IMR-90 (cell line): ENCODE measurements around the gene VHLL. TPM values are rescaled to one million over a fixed set of nuclear protein-coding genes. Genes with fewer than 3 reads are reported as not detected.

Source experiments
- ATAC-seq: fragments of 200-7000 bp; cut with Tn5 transposase; 2 replicates; pipeline ENCODE4 v1.9.1; 2020; ENCODE audit warnings: low read depth, mild to moderate bottlenecking, moderate library complexity
- BruUV-seq: library from RNA; stranded (reverse); fragments of 400-500 nt; replicated peaks from 2 replicates; lab custom pipeline; 2021; lab: Mats Ljungman, UMichigan
- CTCF ChIA-PET: fragments of 300-600 bp; formaldehyde crosslinking; extraction: SDS; loops from one replicate; lab custom pipeline; 2021; ENCODE audit warnings: antibody characterized with exemption; lab: Yijun Ruan, JAX
- POLR2A ChIA-PET: fragments of 300-600 bp; sonication (Branson Sonifier 250); formaldehyde crosslinking; loops from one replicate; lab custom pipeline; 2022; ENCODE audit warnings: antibody characterized with exemption; ENCODE audit not compliant: unreplicated experiment; lab: Charles Lee
- DNase-seq: peaks from one replicate; pipeline ENCODE4 v3.0.0; 2013
- H2AFZ ChIP-seq: replicated peaks from 2 replicates; pipeline ENCODE3; 2013; ENCODE audit warnings: low read length, mild to moderate bottlenecking; ENCODE audit not compliant: poor library complexity
- H2AK5ac ChIP-seq: 2 replicates; pipeline ENCODE4 v1.6.1; 2013; ENCODE audit warnings: low read depth, low read length, inconsistent platforms
- H2AK9ac ChIP-seq: replicated peaks from 2 replicates; pipeline ENCODE3; 2013; ENCODE audit warnings: mild to moderate bottlenecking, low read depth, low read length, moderate library complexity; ENCODE audit not compliant: poor library complexity
- H2BK120ac ChIP-seq: 2 replicates; pipeline ENCODE4 v1.6.1; 2013; ENCODE audit warnings: low read depth, low read length, inconsistent platforms
- H2BK15ac ChIP-seq: 3 replicates; pipeline ENCODE4 v1.6.1; 2013; ENCODE audit warnings: low read depth, low read length, inconsistent platforms
- H2BK20ac ChIP-seq: 2 replicates; pipeline ENCODE4 v1.6.1; 2013; ENCODE audit warnings: low read depth, mild to moderate bottlenecking, inconsistent platforms, low read length, moderate library complexity
- H2BK5ac ChIP-seq: 2 replicates; pipeline ENCODE4 v1.6.1; 2013; ENCODE audit warnings: mild to moderate bottlenecking, low read depth, low read length, inconsistent platforms; ENCODE audit not compliant: poor library complexity, severe bottlenecking
- H3K14ac ChIP-seq: replicated peaks from 2 replicates; pipeline ENCODE4 v1.6.1; 2013; ENCODE audit warnings: low read depth, low read length, inconsistent platforms
- H3K18ac ChIP-seq: 2 replicates; pipeline ENCODE4 v1.6.1; 2013; ENCODE audit warnings: low read depth, low read length, control low read depth
- H3K23ac ChIP-seq: 2 replicates; pipeline ENCODE4 v1.6.1; 2013; ENCODE audit warnings: low read depth, low read length, inconsistent platforms
- H3K27ac ChIP-seq: 2 replicates; pipeline ENCODE4 v1.5.1; 2013; ENCODE audit warnings: mild to moderate bottlenecking, control low read depth, low read length; ENCODE audit not compliant: insufficient read depth
- H3K27me3 ChIP-seq: 2 replicates; pipeline ENCODE4 v1.6.1; 2013; ENCODE audit warnings: low read length; ENCODE audit not compliant: control insufficient read depth, insufficient read depth
- H3K36me3 ChIP-seq: 2 replicates; pipeline ENCODE4 v1.6.1; 2013; ENCODE audit warnings: low read length, mixed read lengths; ENCODE audit not compliant: control insufficient read depth, insufficient read depth
- H3K4ac ChIP-seq: 2 replicates; pipeline ENCODE4 v1.6.1; 2013; ENCODE audit warnings: low read depth, low read length, inconsistent platforms
- H3K4me1 ChIP-seq: 2 replicates; pipeline ENCODE4 v1.6.1; 2013; ENCODE audit warnings: low read length, mixed read lengths; ENCODE audit not compliant: control insufficient read depth, insufficient read depth
- H3K4me2 ChIP-seq: 2 replicates; pipeline ENCODE4 v1.6.1; 2013; ENCODE audit warnings: low read depth, mild to moderate bottlenecking, control low read depth, low read length, moderate library complexity
- H3K4me3 ChIP-seq: 2 replicates; pipeline ENCODE4 v1.5.1; 2013; ENCODE audit warnings: low read depth, mild to moderate bottlenecking, control low read depth, low read length, moderate library complexity; ENCODE audit not compliant: insufficient read depth
- H3K56ac ChIP-seq: 2 replicates; pipeline ENCODE4 v1.6.1; 2013; ENCODE audit warnings: low read length, inconsistent platforms; ENCODE audit not compliant: insufficient read depth; ENCODE audit errors: extremely low read depth
- H3K79me1 ChIP-seq, 2 experiments: 2 replicates each; pipeline ENCODE4 v1.6.1; 2013; ENCODE audit warnings: low read length in 2 of 2, inconsistent platforms in 1 of 2, low read depth in 1 of 2
- H3K9ac ChIP-seq: 2 replicates; pipeline ENCODE4 v1.6.1; 2013; ENCODE audit warnings: low read depth, low read length, control low read depth
- H3K9me1 ChIP-seq: 2 replicates; pipeline ENCODE4 v1.6.1; 2013; ENCODE audit warnings: low read length, inconsistent platforms; ENCODE audit not compliant: insufficient read depth
- H3K9me3 ChIP-seq: 2 replicates; pipeline ENCODE4 v1.6.1; 2013; ENCODE audit warnings: low read length; ENCODE audit not compliant: control insufficient read depth, insufficient read depth
- H4K20me1 ChIP-seq: 2 replicates; pipeline ENCODE4 v1.6.1; 2013; ENCODE audit warnings: low read length, inconsistent platforms; ENCODE audit not compliant: insufficient read depth
- H4K5ac ChIP-seq: 2 replicates; pipeline ENCODE4 v1.6.1; 2013; ENCODE audit warnings: mild to moderate bottlenecking, low read depth, low read length, control low read depth
- H4K8ac ChIP-seq, 2 experiments: 2 replicates each; pipeline ENCODE4 v1.6.1; 2013; ENCODE audit warnings: low read depth in 2 of 2, low read length in 2 of 2, control low read depth in 1 of 2, inconsistent platforms in 1 of 2
- H4K91ac ChIP-seq: 2 replicates; pipeline ENCODE4 v1.6.1; 2013; ENCODE audit warnings: low read depth, low read length, inconsistent platforms; ENCODE audit not compliant: insufficient read depth
- BHLHE40 ChIP-seq: fragments of 150-350 bp; IDR thresholded peaks from 2 replicates; pipeline ENCODE4 v1.6.1; 2016; ENCODE audit warnings: mild to moderate bottlenecking, low read depth, low read length
- FOS ChIP-seq: fragments of 150-350 bp; IDR thresholded peaks from 2 replicates; pipeline ENCODE4 v1.6.1; 2016; ENCODE audit warnings: low read depth, low read length
- MAFK ChIP-seq: IDR thresholded peaks from 2 replicates; pipeline ENCODE4 v1.6.1; 2012; ENCODE audit warnings: low read depth, low read length, improper control_type of control experiment
- MAZ ChIP-seq: IDR thresholded peaks from 2 replicates; pipeline ENCODE4 v1.6.1; 2012; ENCODE audit warnings: low read depth, mild to moderate bottlenecking, low read length, improper control_type of control experiment, moderate library complexity, borderline replicate concordance
- POLR2A ChIP-seq: IDR thresholded peaks from 2 replicates; pipeline ENCODE4 v1.6.1; 2012; ENCODE audit warnings: mild to moderate bottlenecking, low read depth, low read length
- WGBS, 2 experiments: methylation state at CpG; one replicate each; pipeline versions ENCODE4 v1.1.5 to v1.1.7; 2013; ENCODE audit warnings: missing lambda C conversion rate in 2 of 2; ENCODE audit not compliant: insufficient read length in 1 of 2; ENCODE audit errors: extremely low coverage in 2 of 2; 5-methylcytosine and 5-hydroxymethylcytosine counted together
- dilution Hi-C: fragments of 300-500 bp; cut with HindIII; formaldehyde crosslinking; loops from one replicate; pipeline ENCODE4 v1.14.3; 2018; ENCODE audit warnings: low sequenced_read_pairs; ENCODE audit not compliant: unreplicated experiment
- in situ Hi-C: fragments of 300-500 bp; cut with MboI; formaldehyde crosslinking; loops from 3 replicates; pipeline ENCODE4 v1.14.3; 2019; ENCODE audit warnings: low sequenced_read_pairs, inconsistent platforms, mixed read lengths
- intact Hi-C: fragments of 100-400 bp; cut with micrococcal nuclease; formaldehyde crosslinking; loops from 2 replicates; pipeline ENCODE4 v1.10.0; 2022
- polyA plus RNA-seq, 3 experiments: library from polyadenylated mRNA; depleted of rRNA; stranded (reverse); fragments of >200 nt; gene quantifications; 2 replicates each; pipeline ENCODE4 v1.2.3, GENCODE V29; 2012; ENCODE audit warnings: low replicate concordance in 1 of 3
- total RNA-seq: library from RNA; depleted of rRNA; stranded (reverse); fragments of >200 nt; gene quantifications from 2 replicates; pipeline ENCODE4 v1.2.3, GENCODE V29; 2012
- TF ChIP-seq, protein P1 (sequence below): conservative IDR thresholded peaks from 2 replicates; pipeline ENCODE4 v1.5.1; 2012; ENCODE audit warnings: mild to moderate bottlenecking, low read depth, low read length, improper control_type of control experiment

VHLL gene
- total and polyA plus RNA-seq, 2 of the 4 experiments (the other 2 are of a cell fraction): not detected

DNA sequence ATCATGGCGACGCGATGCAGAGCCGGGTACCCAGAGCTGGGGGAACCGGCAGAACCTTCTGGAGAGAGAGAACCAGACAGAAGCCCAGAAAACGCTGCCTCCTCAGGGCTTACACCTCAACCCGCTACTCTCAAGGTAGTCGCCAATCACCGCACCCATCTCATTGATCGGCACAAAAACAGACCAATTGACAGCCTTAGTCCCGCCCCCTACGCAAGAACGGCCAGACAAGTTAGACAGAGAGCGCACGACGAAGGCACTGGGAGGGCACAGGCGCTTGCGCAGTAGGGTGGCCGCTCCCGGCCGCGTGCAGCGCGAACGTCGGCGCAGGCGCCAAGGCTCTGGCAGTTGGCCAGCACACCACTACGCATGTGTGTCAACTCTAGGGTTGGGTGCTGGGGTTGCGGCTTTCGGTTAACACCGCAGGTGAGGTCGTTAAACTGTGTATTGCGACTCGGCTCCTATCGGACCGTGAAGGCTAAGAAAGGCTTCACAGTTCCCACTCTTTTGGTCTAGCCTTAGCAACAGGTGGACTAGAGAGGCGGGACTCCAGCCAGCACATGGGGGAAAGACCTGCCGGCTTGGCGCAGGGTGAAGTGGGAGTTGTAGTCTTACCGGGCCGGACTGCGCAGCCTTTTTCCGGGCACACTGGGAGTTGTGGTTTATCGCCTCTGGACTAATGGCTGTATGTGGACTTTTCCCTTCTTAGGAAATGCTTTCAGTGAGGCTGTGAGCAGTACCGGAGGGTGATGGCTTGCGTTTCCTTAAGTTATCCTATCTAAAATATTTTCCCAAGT is 39.3 kb upstream of the VHLL start, which contains the start of the genes CCT3 and TSACC (continued):
- peak; percentile 18; the same call in 1 of the 2 replicates for TF ChIP-seq FOS
- no peak for TF ChIP-seq MAFK
- TF ChIP-seq POLR2A: peak; percentile 60; the same call in 1 of the 2 replicates

- WGBS, 2 experiments: 0% methylated on average over 13 of the region's 14 CpGs; no CpG with 5 or more reads in 1 of the 2 experiments
- intact Hi-C loops (no loop called here), dilution Hi-C loops (no loop called here), in situ Hi-C loops (no loop called here)
- Histone ChIP-seq H3K79me1 (peaks cover 9 to 43% of the 10 kb centered on the region in 2 experiments; a peak in 3 of 4 replicates), H3K4ac (peak overlapping the region; percentile 96), H4K8ac (peak overlapping the region; percentile 44 to 91), H3K9me3 (no peaks in the 10 kb centered on the region), H3K27ac (peak overlapping the region; percentile 72), H3K36me3 (peaks cover 16% of the 10 kb centered on the region), H3K27me3 (no peaks in the 10 kb centered on the region), H3K9me1 (no peaks in the 10 kb centered on the region; the same call in 1 of the 2 replicates), H3K4me1 (no peaks in the 10 kb centered on the region; the same call in 1 of the 2 replicates), H4K91ac (peak overlapping the region; percentile 83), H2BK120ac (peak overlapping the region; percentile 22; the same call in 1 of the 2 replicates), H3K23ac (peak overlapping the region; percentile 96), H3K4me3 (peak overlapping the region; percentile 59), H3K14ac (peak overlapping the region; percentile 96), H2AFZ (peak overlapping the region; percentile 96), H2AK9ac (peak overlapping the region; percentile 98), H2BK20ac (no peak overlapping the region), H2BK15ac (no peak overlapping the region), H3K9ac (peak overlapping the region; percentile 80), H3K56ac (peak overlapping the region; percentile 73), H3K4me2 (peak overlapping the region; percentile 94), H3K18ac (no peak overlapping the region), H2BK5ac (peak overlapping the region; percentile 53), H4K5ac (0 out of 2 replicates have a peak overlapping the region, but pooled peaks have one; percentile 7), H4K20me1 (peaks cover 13% of the 10 kb centered on the region), H2AK5ac (peak overlapping the region; percentile 78; the same call in 1 of the 2 replicates)
- POLR2A ChIA-PET: interaction anchor here (0.6 to 0.7 kb wide), 2 partner anchors 9 to 16 kb away, joined by 4 to 8 read pairs; no protein-coding TSS in a partner anchor
- TSS peak; percentile 70 for BruUV-seq
- ATAC-seq: peak; percentile 25
- CTCF ChIA-PET: no interaction called here
- TF ChIP-seq, protein P1, sequence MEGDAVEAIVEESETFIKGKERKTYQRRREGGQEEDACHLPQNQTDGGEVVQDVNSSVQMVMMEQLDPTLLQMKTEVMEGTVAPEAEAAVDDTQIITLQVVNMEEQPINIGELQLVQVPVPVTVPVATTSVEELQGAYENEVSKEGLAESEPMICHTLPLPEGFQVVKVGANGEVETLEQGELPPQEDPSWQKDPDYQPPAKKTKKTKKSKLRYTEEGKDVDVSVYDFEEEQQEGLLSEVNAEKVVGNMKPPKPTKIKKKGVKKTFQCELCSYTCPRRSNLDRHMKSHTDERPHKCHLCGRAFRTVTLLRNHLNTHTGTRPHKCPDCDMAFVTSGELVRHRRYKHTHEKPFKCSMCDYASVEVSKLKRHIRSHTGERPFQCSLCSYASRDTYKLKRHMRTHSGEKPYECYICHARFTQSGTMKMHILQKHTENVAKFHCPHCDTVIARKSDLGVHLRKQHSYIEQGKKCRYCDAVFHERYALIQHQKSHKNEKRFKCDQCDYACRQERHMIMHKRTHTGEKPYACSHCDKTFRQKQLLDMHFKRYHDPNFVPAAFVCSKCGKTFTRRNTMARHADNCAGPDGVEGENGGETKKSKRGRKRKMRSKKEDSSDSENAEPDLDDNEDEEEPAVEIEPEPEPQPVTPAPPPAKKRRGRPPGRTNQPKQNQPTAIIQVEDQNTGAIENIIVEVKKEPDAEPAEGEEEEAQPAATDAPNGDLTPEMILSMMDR: peak; percentile 15; the same call in 1 of the 2 replicates
- TF ChIP-seq BHLHE40 (no peak), MAZ (peak; percentile 15; the same call in 1 of the 2 replicates)
- DNase-seq: no peak
Observed at GRCh38 chr1:156337888-156338179, 38.7 kb upstream of the VHLL start.
